Effector CD8-positive, alpha-beta T cell (primary cell): ENCODE results near the gene MYL7.

Experiments
- DNase-seq: peaks from one replicate; lab custom pipeline; 2025; lab: John Stamatoyannopoulos, UW

Gene MYL7

GRCh38 chr7:44100458-44101302, 40.5 kb downstream of the MYL7 start:
- no peak for DNase-seq

- no peak for DNase-seq
These were observed 41.5 kb downstream of the MYL7 start for GRCh38 chr7:44099669-44100068.

GRCh38 chr7:44098092-44099068, 42.8 kb downstream of the MYL7 start:
- DNase-seq, result no peak

- DNase-seq, result no peak
These were observed 43.8 kb downstream of the MYL7 start for GRCh38 chr7:44097064-44097932.

GRCh38 chr7:44096326-44096881, 44.7 kb downstream of the MYL7 start:
- DNase-seq, result no peak

- DNase-seq, result no peak
These were observed 45.4 kb downstream of the MYL7 start for GRCh38 chr7:44095781-44096180.

- DNase-seq, result no peak
These were observed 46.1 kb downstream of the MYL7 start for GRCh38 chr7:44094883-44095592.

GRCh38 chr7:44094365-44094764, 46.8 kb downstream of the MYL7 start:
- no peak for DNase-seq

GRCh38 chr7:44093102-44093641, 48.0 kb downstream of the MYL7 start:
- DNase-seq, result no peak
